Esophagus muscularis mucosa (tissue), 3 donors: ENCODE results near the gene HPDL.

Experiments
- POLR2AphosphoS5 ChIP-seq, 2 donors: sonication (generic); formaldehyde crosslinking; IDR thresholded peaks; one replicate each; pipeline ENCODE4 v1.6.1; 2017; ENCODE audit warnings: antibody characterized with exemption in 2 of 2
- TF ChIP-seq, protein P1 (sequence below), 3 experiments: fragments of 200-600 bp in 2 of 3; fragments of 450-650 bp in 1 of 3; sonication (generic) in 2 of 3; IDR thresholded peaks; one replicate each; pipeline ENCODE4 v1.5.1; 2017 to 2019; ENCODE audit warnings: antibody characterized with exemption in 3 of 3, mild to moderate bottlenecking in 2 of 3, moderate library complexity in 1 of 3

DNA sequence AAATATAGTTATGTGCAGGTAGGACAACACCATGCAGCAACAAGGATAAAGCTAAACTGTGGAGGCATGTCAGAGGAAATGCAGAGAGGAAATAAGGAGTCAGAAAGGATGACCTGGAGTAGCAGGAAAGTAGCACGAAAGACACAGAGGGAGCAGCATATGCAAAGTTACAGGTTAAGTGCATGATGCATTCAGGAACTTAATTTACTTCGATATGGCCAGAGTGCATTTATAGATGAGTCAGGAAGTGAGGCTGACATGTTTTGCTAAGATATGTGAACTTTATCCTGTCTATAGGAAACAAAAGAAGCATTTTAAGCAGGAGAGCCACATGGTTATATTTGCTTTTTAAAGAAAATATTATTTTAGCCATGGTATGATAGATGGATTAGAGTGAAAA, 29.0 kb downstream of the HPDL start:
- TF ChIP-seq, protein P1, sequence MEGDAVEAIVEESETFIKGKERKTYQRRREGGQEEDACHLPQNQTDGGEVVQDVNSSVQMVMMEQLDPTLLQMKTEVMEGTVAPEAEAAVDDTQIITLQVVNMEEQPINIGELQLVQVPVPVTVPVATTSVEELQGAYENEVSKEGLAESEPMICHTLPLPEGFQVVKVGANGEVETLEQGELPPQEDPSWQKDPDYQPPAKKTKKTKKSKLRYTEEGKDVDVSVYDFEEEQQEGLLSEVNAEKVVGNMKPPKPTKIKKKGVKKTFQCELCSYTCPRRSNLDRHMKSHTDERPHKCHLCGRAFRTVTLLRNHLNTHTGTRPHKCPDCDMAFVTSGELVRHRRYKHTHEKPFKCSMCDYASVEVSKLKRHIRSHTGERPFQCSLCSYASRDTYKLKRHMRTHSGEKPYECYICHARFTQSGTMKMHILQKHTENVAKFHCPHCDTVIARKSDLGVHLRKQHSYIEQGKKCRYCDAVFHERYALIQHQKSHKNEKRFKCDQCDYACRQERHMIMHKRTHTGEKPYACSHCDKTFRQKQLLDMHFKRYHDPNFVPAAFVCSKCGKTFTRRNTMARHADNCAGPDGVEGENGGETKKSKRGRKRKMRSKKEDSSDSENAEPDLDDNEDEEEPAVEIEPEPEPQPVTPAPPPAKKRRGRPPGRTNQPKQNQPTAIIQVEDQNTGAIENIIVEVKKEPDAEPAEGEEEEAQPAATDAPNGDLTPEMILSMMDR (IDR thresholded peaks at IDR 0.05), result no peak
- TF ChIP-seq POLR2AphosphoS5 (IDR thresholded peaks at IDR 0.05), result no peak
